Panc1 (cell line): ENCODE measurements around the gene HAUS1. TPM values are rescaled to one million over a fixed set of nuclear protein-coding genes. Genes with fewer than 3 reads are reported as not detected.

Experiments
- ATAC-seq: fragments of 200-7000 bp; cut with Tn5 transposase; 2 replicates; pipeline ENCODE4 v1.9.1; 2020; ENCODE audit warnings: mild to moderate bottlenecking, moderate library complexity
- BruUV-seq: library from RNA; stranded (reverse); fragments of 400-500 nt; replicated peaks from 2 replicates; lab custom pipeline; 2021; lab: Mats Ljungman, UMichigan
- CTCF ChIA-PET: fragments of 300-600 bp; sonication (Branson Sonifier 250); formaldehyde crosslinking; loops from one replicate; lab custom pipeline; 2022; ENCODE audit warnings: antibody characterized with exemption; lab: Charles Lee
- POLR2A ChIA-PET: fragments of 300-600 bp; sonication (Branson Sonifier 250); formaldehyde crosslinking; loops from one replicate; lab custom pipeline; 2022; ENCODE audit warnings: antibody characterized with exemption; lab: Charles Lee
- DNase-seq: peaks from one replicate; pipeline ENCODE4 v3.0.0-alpha.2; 2010; ENCODE audit warnings: low read depth, low spot score
- H3K27ac ChIP-seq: 2 replicates; pipeline ENCODE4 v1.5.1; 2011; ENCODE audit warnings: mild to moderate bottlenecking, low read length, inconsistent platforms
- H3K27me3 ChIP-seq: fragments of 200-500 bp; sonication (Bioruptor generic); 2 replicates; pipeline ENCODE4 v1.6.0; 2014; ENCODE audit warnings: low read length, inconsistent platforms; ENCODE audit not compliant: control insufficient read depth, insufficient read depth
- H3K36me3 ChIP-seq: fragments of 200-500 bp; sonication (Bioruptor generic); 2 replicates; pipeline ENCODE4 v1.5.1; 2014; ENCODE audit warnings: inconsistent platforms, mild to moderate bottlenecking, low read length, moderate library complexity; ENCODE audit not compliant: control insufficient read depth, insufficient read depth
- H3K4me1 ChIP-seq: 2 replicates; pipeline ENCODE4 v1.5.1; 2011; ENCODE audit warnings: inconsistent platforms, mild to moderate bottlenecking, low read length, moderate library complexity; ENCODE audit not compliant: control insufficient read depth, insufficient read depth
- H3K4me3 ChIP-seq, 2 experiments: 2 replicates each; pipeline ENCODE4 v1.5.1; 2011 to 2012; ENCODE audit warnings: low read depth in 2 of 2, low read length in 2 of 2, mild to moderate bottlenecking in 2 of 2, inconsistent platforms in 1 of 2, moderate library complexity in 1 of 2
- H3K9me3 ChIP-seq: fragments of 200-500 bp; sonication (Bioruptor generic); 2 replicates; pipeline ENCODE4 v1.5.1; 2014; ENCODE audit warnings: low read depth, mild to moderate bottlenecking, inconsistent platforms, low read length, moderate library complexity; ENCODE audit not compliant: control insufficient read depth, insufficient read depth
- POLR2AphosphoS5 ChIP-seq: IDR thresholded peaks from 2 replicates; pipeline ENCODE4 v1.6.1; 2012; ENCODE audit warnings: mild to moderate bottlenecking, low read depth, low read length, moderate library complexity
- REST ChIP-seq, 2 experiments: IDR thresholded peaks; 2 replicates each; pipeline ENCODE4 v1.6.1; 2011 to 2012; ENCODE audit warnings: low read depth in 2 of 2, control low read depth in 1 of 2, low read length in 1 of 2, mild to moderate bottlenecking in 1 of 2, moderate library complexity in 1 of 2; ENCODE audit not compliant: insufficient read depth in 1 of 2
- SIN3A ChIP-seq: IDR thresholded peaks from 2 replicates; pipeline ENCODE4 v1.6.1; 2012; ENCODE audit warnings: low read depth, mild to moderate bottlenecking, low read length, moderate library complexity, borderline replicate concordance; ENCODE audit not compliant: insufficient read depth
- TCF7L2 ChIP-seq: IDR thresholded peaks from 2 replicates; pipeline ENCODE4 v1.6.1; 2011; ENCODE audit warnings: mild to moderate bottlenecking, low read depth, low read length, inconsistent platforms
- in situ Hi-C: cut with HindIII; loops from 2 replicates; pipeline ENCODE4 v1.10.0; 2016; ENCODE audit warnings: low sequenced_read_pairs, low pct_unique_long_range_greater_than_20kb
- intact Hi-C: fragments of 100-400 bp; cut with micrococcal nuclease; formaldehyde crosslinking; loops from one replicate; pipeline ENCODE4 v1.10.0; 2022; ENCODE audit not compliant: unreplicated experiment
- total RNA-seq: library from RNA; stranded (reverse); gene quantifications from one replicate; pipeline ENCODE4 v1.2.1, GENCODE V29; 2021; ENCODE audit not compliant: unreplicated experiment
- TF ChIP-seq, protein P1 (sequence below): fragments of 450-650 bp; IDR thresholded peaks from 2 replicates; pipeline ENCODE4 v1.5.1; 2017; ENCODE audit warnings: mild to moderate bottlenecking

The HAUS1 gene
- total RNA-seq, 1 experiment from 2014 or later: 28.4 TPM

DNA sequence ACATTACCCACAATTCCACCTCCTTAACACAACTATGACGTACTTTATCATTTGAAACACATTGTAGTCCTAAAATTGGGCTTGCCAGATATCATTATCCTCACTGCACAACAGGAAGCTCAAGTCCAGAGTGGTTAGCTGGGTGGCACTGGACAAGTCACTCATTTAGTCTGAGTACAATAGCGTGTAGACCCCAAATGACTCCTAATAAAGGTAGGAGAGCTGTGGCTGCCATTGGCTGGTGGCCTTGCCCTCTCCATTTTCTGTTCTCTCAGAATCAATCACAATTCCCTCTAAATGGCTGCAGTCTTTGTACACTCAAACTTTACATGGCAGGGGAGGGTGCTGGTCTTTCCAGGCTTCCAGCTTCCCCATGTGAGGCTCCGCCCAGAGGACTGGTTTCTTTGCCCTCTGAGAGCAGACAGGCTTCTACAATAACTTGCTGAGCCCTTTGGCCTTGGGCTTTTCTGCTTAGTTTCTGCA is 43.8 kb upstream of the HAUS1 start:
- Histone ChIP-seq H3K36me3 (no peaks in the 10 kb centered on the region), H3K27ac (no peak overlapping the region), H3K4me3 (no peak overlapping the region), H3K4me1 (no peaks in the 10 kb centered on the region), H3K27me3 (no peaks in the 10 kb centered on the region), H3K9me3 (no peaks in the 10 kb centered on the region)
- TF ChIP-seq REST (IDR thresholded peaks at IDR 0.05; ENCODE audit: insufficient read depth in 1 of 2, low read depth in 2 of 2, low read length in 1 of 2): no peak
- TF ChIP-seq POLR2AphosphoS5: no peak
- TF ChIP-seq, protein P1, sequence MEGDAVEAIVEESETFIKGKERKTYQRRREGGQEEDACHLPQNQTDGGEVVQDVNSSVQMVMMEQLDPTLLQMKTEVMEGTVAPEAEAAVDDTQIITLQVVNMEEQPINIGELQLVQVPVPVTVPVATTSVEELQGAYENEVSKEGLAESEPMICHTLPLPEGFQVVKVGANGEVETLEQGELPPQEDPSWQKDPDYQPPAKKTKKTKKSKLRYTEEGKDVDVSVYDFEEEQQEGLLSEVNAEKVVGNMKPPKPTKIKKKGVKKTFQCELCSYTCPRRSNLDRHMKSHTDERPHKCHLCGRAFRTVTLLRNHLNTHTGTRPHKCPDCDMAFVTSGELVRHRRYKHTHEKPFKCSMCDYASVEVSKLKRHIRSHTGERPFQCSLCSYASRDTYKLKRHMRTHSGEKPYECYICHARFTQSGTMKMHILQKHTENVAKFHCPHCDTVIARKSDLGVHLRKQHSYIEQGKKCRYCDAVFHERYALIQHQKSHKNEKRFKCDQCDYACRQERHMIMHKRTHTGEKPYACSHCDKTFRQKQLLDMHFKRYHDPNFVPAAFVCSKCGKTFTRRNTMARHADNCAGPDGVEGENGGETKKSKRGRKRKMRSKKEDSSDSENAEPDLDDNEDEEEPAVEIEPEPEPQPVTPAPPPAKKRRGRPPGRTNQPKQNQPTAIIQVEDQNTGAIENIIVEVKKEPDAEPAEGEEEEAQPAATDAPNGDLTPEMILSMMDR: no peak
- no peak for TF ChIP-seq TCF7L2
- no peak for TF ChIP-seq SIN3A
- POLR2A ChIA-PET: no interaction called here
- ATAC-seq (no peak), DNase-seq (no peak)
- CTCF ChIA-PET: no interaction called here
- intact Hi-C loops: no loop called here
- no TSS peak for BruUV-seq
- in situ Hi-C loops: no loop called here

DNA sequence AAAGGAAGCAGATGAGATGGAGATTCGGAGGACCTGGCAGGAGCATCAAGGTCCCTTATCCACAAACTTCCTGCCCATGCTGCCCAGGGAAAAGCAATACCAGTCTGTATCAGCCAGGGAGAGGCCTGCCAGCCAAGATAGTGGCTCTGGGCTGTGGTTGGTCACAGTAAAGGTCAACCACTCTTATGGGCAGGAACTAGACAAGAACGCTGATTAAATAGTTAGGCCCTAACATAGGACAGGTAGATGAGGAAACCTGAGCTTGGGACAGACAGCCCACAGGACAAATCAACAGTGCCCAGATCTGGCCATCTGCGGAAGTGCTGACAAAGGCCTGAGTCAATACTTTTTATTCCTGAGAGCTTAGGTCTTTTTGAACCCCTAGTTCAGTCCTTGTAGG is 42.8 kb upstream of the HAUS1 start:
- no TSS peak for BruUV-seq
- intact Hi-C loops: no loop called here
- CTCF ChIA-PET: no interaction called here

More for the DNA sequence above, 42.8 kb upstream of the HAUS1 start:
- in situ Hi-C loops: no loop called here
- no peak for ATAC-seq
- no peaks in the 10 kb centered on the region for H3K4me1 ChIP-seq
- H3K27me3 ChIP-seq: no peaks in the 10 kb centered on the region
- no peak for TF ChIP-seq SIN3A
- TF ChIP-seq, protein P1: no peak
- no peak for TF ChIP-seq POLR2AphosphoS5
- TF ChIP-seq REST (IDR thresholded peaks at IDR 0.05; ENCODE audit: insufficient read depth in 1 of 2, low read depth in 2 of 2, low read length in 1 of 2): no peak
- TF ChIP-seq TCF7L2: no peak
- H3K4me3 ChIP-seq: no peak overlapping the region
- POLR2A ChIA-PET: no interaction called here
- DNase-seq: no peak
- no peaks in the 10 kb centered on the region for H3K36me3 ChIP-seq
- H3K9me3 ChIP-seq: no peaks in the 10 kb centered on the region
- H3K27ac ChIP-seq: no peak overlapping the region
